Measurements from ENCODE around the gene LGALSL. TPM values are rescaled to one million over a fixed set of nuclear protein-coding genes. Genes with fewer than 3 reads are reported as not detected.

LGALSL gene
- total and polyA plus RNA-seq, 11 donors, result 5.6 to 31.6 (median 9.6) TPM

GRCh38 chr2:64470071-64470470 is 16.1 kb downstream of the LGALSL start:
- H3K4me1 ChIP-seq, result peaks cover 0 to 15% (median 0%) of the 10 kb centered on the region in 12 donors
- WGBS, 4 donors, result 87 to 93% (median 92%) methylated on average over 3 of the region's 3 CpGs
- DNase-seq (no peak), ATAC-seq (no peak)
- H3K4me3 ChIP-seq, result no peak overlapping the region
- H3K27ac ChIP-seq, result no peak overlapping the region
- no peaks in the 10 kb centered on the region for H3K9me3 ChIP-seq
- no peak for TF ChIP-seq POLR2A (IDR thresholded peaks at IDR 0.05)
- TF ChIP-seq, protein P1, sequence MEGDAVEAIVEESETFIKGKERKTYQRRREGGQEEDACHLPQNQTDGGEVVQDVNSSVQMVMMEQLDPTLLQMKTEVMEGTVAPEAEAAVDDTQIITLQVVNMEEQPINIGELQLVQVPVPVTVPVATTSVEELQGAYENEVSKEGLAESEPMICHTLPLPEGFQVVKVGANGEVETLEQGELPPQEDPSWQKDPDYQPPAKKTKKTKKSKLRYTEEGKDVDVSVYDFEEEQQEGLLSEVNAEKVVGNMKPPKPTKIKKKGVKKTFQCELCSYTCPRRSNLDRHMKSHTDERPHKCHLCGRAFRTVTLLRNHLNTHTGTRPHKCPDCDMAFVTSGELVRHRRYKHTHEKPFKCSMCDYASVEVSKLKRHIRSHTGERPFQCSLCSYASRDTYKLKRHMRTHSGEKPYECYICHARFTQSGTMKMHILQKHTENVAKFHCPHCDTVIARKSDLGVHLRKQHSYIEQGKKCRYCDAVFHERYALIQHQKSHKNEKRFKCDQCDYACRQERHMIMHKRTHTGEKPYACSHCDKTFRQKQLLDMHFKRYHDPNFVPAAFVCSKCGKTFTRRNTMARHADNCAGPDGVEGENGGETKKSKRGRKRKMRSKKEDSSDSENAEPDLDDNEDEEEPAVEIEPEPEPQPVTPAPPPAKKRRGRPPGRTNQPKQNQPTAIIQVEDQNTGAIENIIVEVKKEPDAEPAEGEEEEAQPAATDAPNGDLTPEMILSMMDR (IDR thresholded peaks at IDR 0.05), result no peak
- H3K27me3 ChIP-seq, result no peaks in the 10 kb centered on the region
- intact Hi-C loops (cut with DNase I), result loop anchor here in 1 of 10 donors (5.0 kb wide), 1 partner anchor 423 kb away; no protein-coding TSS in a partner anchor
- no peaks in the 10 kb centered on the region for H3K36me3 ChIP-seq

DNA sequence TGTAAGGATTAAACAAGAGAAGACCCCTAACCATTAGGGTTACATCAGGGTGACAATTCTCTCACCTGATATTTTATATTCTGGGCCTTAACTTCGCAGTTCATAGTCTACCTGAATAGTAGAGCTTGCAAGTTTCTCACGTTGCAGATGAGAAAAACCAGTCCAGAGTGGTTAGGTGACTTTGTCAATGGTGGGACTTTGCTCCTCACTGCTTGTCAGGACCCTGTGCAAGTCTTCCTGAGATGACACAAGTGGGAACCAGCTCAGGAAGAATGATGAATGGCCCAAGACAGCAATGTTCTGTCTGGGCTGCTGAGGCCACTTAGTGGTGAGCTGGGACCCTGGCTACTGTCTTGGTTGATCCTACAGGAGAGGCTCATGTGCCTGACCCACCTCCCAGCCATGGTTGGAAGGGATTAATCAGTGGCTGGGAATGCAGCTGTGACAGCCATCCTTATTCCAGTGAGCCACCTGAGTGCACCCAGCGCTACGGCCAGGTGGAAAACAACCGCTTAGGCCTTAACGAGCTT is 16.9 kb downstream of the LGALSL start:
- DNase-seq (no peak), ATAC-seq (no peak)
- Histone ChIP-seq H3K27me3 (no peaks in the 10 kb centered on the region), H3K4me3 (no peak overlapping the region), H3K27ac (no peak overlapping the region), H3K4me1 (peaks cover 0 to 15% (median 0%) of the 10 kb centered on the region in 12 donors), H3K9me3 (no peaks in the 10 kb centered on the region), H3K36me3 (no peaks in the 10 kb centered on the region)
- 93 to 99% (median 96%) methylated on average over 6 of the region's 6 CpGs for WGBS, 4 donors
- intact Hi-C loops (cut with DNase I), result loop anchor here in 1 of 10 donors (5.0 kb wide), 1 partner anchor 424 kb away; no protein-coding TSS in a partner anchor
- TF ChIP-seq, protein P1 (IDR thresholded peaks at IDR 0.05), result peak in 1 of 12 donors; percentile 8
- TF ChIP-seq POLR2A (IDR thresholded peaks at IDR 0.05), result no peak

DNA sequence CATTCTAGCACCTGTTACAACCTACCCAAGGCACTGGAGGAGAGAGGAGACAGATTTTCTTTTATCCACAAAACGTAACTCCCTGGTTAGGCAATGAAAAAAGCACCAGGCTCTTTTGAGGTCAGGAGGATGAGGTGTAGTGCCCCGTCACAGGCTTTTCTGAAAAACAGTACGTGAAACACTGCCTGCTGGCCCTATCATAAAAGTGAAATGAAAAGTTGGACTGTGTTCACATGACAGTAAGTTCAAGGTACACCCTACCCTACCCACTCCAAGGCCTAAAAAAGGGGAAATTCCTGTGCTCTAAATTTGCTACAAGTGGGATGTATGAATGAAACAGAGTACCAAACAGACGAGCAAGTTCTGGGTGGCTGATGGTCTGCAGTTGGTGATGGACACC is 17.6 kb downstream of the LGALSL start:
- TF ChIP-seq, protein P1 (IDR thresholded peaks at IDR 0.05), result no peak
- TF ChIP-seq POLR2A (IDR thresholded peaks at IDR 0.05), result no peak
- ATAC-seq (no peak), DNase-seq (no peak)
- peaks cover 0 to 15% (median 0%) of the 10 kb centered on the region in 12 donors for H3K4me1 ChIP-seq
- no peaks in the 10 kb centered on the region for H3K9me3 ChIP-seq
- no peak overlapping the region for H3K4me3 ChIP-seq
- intact Hi-C loops (cut with DNase I), result loop anchor here in 1 of 10 donors (5.0 kb wide), 1 partner anchor 424 kb away; no protein-coding TSS in a partner anchor
- 80 to 94% (median 91%) methylated on average over 4 of the region's 4 CpGs for WGBS, 4 donors
- no peaks in the 10 kb centered on the region for H3K36me3 ChIP-seq
- H3K27me3 ChIP-seq, result no peaks in the 10 kb centered on the region
- H3K27ac ChIP-seq, result no peak overlapping the region

- no peak for ATAC-seq
- TF ChIP-seq, protein P1 (IDR thresholded peaks at IDR 0.05), result no peak
- no peak for TF ChIP-seq POLR2A (IDR thresholded peaks at IDR 0.05)
- intact Hi-C loops (cut with DNase I), result loop anchor here in 1 of 10 donors (5.0 kb wide), 1 partner anchor 426 kb away; no protein-coding TSS in a partner anchor
- Histone ChIP-seq H3K27ac (no peak overlapping the region), H3K27me3 (no peaks in the 10 kb centered on the region), H3K36me3 (no peaks in the 10 kb centered on the region), H3K4me1 (peaks cover 0 to 4% (median 0%) of the 10 kb centered on the region in 12 donors), H3K4me3 (no peak overlapping the region), H3K9me3 (no peaks in the 10 kb centered on the region)
- 84 to 93% (median 89%) methylated on average over 3 of the region's 3 CpGs for WGBS, 4 donors
- DNase-seq, result no peak
These were observed 18.9 kb downstream of the LGALSL start for GRCh38 chr2:64472881-64473280.
